Stimulated activated CD8-positive, alpha-beta memory T cell treated with anti-CD3 and anti-CD28 coated beads, Interleukin-4, amount 100 ng/mL, for 1 hour (primary cell): ENCODE data around the gene ADRM1.

Source experiments
- DNase-seq, 2 donors: peaks; one replicate each; pipeline ENCODE4 v3.0.0-alpha.2; 2020; ENCODE audit warnings: low read depth in 2 of 2, low spot score in 1 of 2

The ADRM1 gene

GRCh38 chr20:62302341-62303061 is at the start of gene ADRM1:
TSS of gene ADRM1 (plus strand) at chr20:62302997. CDS start at chr20:62303569, 572 bp downstream.
- DNase-seq: peak; percentile 88 to 92

- DNase-seq: no peak
Measured at GRCh38 chr20:62253398-62253797, 49.4 kb upstream of the ADRM1 start.

GRCh38 chr20:62254021-62254724 is 48.6 kb upstream of the ADRM1 start:
- DNase-seq: no peak

GRCh38 chr20:62255976-62256375 is 46.8 kb upstream of the ADRM1 start:
- no peak for DNase-seq

- no peak for DNase-seq
Measured at GRCh38 chr20:62258499-62259293, 44.1 kb upstream of the ADRM1 start.

- DNase-seq: no peak
Measured at GRCh38 chr20:62259294-62259565, 43.6 kb upstream of the ADRM1 start.

GRCh38 chr20:62262064-62262463 is 40.7 kb upstream of the ADRM1 start:
- no peak for DNase-seq

- DNase-seq: no peak
Measured at GRCh38 chr20:62263396-62263795, 39.4 kb upstream of the ADRM1 start.

- DNase-seq: no peak
Measured at GRCh38 chr20:62265365-62265764, 37.4 kb upstream of the ADRM1 start.

- DNase-seq: no peak
Measured at GRCh38 chr20:62266340-62266739, 36.5 kb upstream of the ADRM1 start.

- no peak for DNase-seq
Measured at GRCh38 chr20:62266851-62267250, 35.9 kb upstream of the ADRM1 start.

- DNase-seq: no peak
Measured at GRCh38 chr20:62267543-62267942, 35.3 kb upstream of the ADRM1 start.

GRCh38 chr20:62268228-62268900 is 34.4 kb upstream of the ADRM1 start:
- no peak for DNase-seq

GRCh38 chr20:62269378-62269777 is 33.4 kb upstream of the ADRM1 start:
- DNase-seq: no peak

- no peak for DNase-seq
Measured at GRCh38 chr20:62269871-62270270, 32.9 kb upstream of the ADRM1 start.

- no peak for DNase-seq
Measured at GRCh38 chr20:62272200-62272599, 30.6 kb upstream of the ADRM1 start.

- DNase-seq: no peak
Measured at GRCh38 chr20:62273416-62273815, 29.4 kb upstream of the ADRM1 start.

- DNase-seq: no peak
Measured at GRCh38 chr20:62274332-62274950, 28.4 kb upstream of the ADRM1 start.

GRCh38 chr20:62275219-62275618 is 27.6 kb upstream of the ADRM1 start:
- no peak for DNase-seq

GRCh38 chr20:62276439-62276838 is 26.4 kb upstream of the ADRM1 start:
- no peak for DNase-seq

GRCh38 chr20:62277253-62277652 is 25.5 kb upstream of the ADRM1 start:
- DNase-seq: no peak
